Cardiac septum (tissue), 1 donor: ENCODE data around the gene SLC7A4. TPM values are rescaled to one million over a fixed set of nuclear protein-coding genes. Genes with fewer than 3 reads are reported as not detected.

ENCODE experiments used
- DNase-seq: peaks from one replicate; pipeline ENCODE4 v3.0.0-alpha.2; 2020; ENCODE audit warnings: low spot score
- intact Hi-C: fragments of 100-400 bp; cut with DNase I; formaldehyde crosslinking; loops from one replicate; pipeline ENCODE4 v1.14.0; 2022
- total RNA-seq: library from RNA; stranded (reverse); fragmentation: NEBNext Ultra II Directional; extraction: Animal tissue kit (Norgen Biotek cat#: 25700); gene quantifications from one replicate; pipeline ENCODE4 v1.2.1, GENCODE V29; 2021
- donor health status: DM: no; HTN: no; CAD: no.

The SLC7A4 gene
- total RNA-seq, 1 donor from 2014 or later: not detected

DNA sequence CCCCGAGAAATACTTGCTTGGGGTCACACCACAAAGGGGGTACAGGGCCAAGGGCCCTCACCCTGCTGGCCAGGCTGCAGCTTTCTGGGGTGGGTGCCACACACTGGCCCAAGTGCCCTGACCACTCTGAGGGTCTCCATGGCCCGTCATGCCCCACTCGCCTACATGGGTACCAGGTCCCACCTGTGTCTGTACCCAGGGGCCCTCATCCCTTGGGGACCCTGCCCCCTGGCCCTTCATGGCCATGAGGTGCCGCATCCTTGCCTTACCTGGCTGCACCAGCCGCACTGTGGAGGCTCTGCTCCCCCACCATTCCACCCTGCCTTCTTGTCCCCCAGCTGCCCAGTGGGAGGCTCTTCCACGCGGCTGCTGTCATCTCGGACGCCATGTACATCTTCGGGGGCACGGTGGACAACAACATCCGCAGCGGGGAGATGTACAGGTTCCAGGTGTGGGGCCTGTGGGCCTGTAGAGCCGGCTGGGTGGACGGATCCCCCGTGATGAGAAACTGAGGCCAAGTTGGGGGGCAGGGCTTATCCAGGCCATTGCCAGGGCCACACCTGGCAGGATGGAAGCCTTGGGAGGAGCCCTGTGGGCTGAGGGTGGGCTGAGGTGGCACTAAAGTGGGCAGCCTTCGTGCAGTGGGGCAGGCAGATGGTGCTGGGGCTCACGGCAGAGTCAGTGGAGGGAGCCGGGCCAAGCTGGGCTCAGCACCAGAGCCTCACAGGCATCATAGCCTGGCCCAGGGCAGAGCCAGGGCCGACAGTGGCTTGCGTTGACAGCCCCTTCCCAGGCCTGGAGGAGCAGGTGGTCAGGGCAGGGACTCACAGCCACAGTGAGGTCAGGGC, 39.7 kb downstream of the SLC7A4 start:
- DNase-seq: no peak

DNA sequence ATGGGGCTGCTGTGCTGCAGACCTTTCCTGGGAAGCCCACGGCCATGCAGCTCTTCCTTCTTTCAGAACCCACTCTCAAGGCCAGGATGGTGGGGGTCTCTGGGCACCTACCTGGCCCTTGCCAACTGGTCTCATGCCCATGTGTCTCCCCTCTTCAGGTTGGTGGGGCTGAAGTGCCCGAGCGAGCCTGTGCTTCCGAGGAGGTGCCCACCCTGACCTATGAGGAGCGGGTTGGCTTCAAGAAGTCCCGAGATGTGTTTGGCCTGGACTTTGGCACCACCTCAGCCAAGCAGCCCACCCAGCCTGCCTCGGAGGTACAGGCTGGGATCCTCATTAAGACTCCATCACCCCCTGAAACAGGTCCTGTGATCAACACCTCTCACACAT, 40.3 kb downstream of the SLC7A4 start:
- intact Hi-C loops: no loop called here
- DNase-seq: no peak

More for the DNA sequence above, 39.7 kb downstream of the SLC7A4 start:
- intact Hi-C loops: no loop called here

DNA sequence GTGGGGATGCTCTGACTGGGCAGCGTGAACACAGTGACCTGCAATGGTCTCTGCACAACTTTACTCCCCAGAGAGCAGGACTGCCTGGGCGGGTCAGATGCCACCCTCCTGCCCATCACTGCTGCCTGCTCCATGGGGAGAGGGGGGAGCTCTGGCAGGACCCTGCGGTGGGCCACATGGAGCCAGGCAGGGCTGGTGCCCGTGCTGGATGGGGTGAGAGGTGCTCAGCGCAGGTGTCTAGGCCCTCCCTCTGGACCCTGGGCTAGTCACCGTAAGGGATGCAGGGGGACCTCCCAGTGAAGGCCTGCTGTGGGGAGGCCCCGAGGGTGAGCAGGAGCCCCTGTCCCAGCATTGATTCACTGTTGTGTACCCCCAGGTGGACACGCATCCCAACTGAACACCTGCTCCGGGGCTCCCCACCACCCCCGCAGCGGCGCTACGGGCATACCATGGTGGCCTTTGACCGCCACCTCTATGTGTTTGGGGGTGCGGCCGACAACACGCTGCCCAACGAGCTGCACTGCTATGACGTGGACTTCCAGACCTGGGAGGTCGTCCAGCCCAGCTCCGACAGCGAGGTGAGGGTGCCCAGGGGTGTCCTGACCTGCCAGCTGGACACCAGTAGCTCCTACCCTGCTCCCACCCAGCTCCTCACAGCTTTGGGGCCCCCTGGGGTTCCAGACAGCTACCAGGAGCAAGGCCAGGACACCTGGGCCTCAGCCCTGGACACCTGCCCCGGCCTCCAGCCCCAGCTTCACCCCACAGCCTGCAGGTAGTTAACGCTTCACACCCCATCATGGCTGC, 40.9 kb downstream of the SLC7A4 start:
- intact Hi-C loops: no loop called here
- no peak for DNase-seq

DNA sequence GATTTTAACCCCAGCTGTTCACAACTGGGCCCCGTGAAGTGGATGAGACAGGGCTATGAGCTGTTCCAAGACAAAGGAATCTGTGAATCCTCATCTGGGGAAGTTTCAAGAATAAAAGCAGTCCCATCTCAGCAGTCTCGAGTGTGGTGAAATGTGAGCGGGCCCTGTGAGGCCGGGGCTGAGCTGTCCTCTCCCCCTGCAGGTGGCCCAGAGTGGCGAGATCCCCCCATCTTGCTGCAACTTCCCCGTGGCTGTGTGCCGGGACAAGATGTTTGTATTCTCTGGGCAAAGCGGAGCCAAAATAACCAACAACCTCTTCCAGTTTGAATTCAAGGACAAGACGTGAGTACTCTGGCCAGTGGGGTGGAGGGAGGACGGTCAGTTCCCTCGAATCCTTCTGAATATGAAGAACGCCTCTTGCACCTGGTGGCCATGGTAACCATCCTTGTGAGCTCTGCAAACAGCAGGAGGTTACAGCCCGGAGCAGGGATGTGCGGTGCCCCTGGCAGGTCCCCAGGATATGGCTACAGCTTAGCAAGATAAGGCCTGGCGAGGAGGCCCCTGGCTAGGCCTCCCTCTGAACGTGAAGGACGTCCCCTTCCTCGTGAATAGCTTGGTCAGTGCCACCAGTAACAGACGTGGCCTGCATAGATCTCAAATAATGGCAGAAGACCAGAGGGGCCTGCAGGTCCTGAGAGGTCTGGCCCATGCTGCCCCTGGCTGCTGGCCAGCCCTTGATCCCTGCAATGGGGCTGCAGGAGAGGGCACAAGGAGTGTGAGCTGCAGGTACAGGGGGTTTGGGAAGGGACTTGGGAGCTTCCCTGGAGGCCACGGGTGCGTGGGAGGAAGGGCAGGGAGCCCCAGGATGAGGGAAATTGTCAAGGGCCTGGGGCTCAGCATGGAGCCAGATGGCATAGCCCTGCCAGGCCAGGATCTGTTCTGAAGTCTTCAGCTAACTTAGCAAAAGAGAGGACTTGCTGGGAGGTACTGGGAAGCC, 41.9 kb downstream of the SLC7A4 start:
- intact Hi-C loops: no loop called here
- DNase-seq: no peak

DNA sequence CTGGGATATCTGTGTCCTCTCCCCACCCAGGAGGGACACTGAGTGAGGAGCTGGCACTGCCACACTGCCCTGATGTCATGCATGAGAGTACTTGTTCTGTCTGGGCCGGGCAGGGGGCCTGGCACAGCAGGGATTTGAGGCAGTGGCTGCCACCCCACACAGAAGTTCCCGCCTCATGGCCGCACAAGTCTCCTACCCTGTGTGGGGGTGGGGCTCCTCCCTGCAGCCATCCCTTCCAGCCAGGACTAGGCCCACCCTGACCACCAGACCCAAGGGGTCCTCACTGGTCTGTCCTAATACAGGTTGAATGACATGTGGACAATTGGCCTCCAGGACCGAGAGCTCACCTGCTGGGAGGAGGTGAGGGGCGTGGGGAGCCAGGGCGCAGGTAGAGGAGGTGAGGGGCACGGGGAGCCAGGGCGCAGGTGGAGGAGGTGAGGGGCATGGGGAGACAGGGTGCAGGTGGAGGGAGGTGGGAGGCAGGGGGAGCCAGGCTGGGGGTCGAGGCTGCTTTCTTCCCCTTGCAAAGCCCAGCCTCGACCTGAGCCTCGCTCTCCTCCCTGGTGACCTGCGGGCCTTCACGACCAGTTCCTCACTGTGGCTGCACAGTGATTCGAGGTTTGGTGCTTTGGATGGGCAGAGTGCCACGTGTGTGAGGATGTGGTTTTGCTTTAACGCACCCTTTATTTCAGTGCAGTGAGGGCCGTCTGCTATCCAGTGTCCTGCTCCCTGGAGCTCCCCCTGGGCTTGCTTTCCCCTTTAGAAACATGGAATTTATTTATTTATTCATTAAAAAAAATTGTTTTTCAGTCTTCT, 42.8 kb downstream of the SLC7A4 start:
- no peak for DNase-seq
- intact Hi-C loops: no loop called here

DNA sequence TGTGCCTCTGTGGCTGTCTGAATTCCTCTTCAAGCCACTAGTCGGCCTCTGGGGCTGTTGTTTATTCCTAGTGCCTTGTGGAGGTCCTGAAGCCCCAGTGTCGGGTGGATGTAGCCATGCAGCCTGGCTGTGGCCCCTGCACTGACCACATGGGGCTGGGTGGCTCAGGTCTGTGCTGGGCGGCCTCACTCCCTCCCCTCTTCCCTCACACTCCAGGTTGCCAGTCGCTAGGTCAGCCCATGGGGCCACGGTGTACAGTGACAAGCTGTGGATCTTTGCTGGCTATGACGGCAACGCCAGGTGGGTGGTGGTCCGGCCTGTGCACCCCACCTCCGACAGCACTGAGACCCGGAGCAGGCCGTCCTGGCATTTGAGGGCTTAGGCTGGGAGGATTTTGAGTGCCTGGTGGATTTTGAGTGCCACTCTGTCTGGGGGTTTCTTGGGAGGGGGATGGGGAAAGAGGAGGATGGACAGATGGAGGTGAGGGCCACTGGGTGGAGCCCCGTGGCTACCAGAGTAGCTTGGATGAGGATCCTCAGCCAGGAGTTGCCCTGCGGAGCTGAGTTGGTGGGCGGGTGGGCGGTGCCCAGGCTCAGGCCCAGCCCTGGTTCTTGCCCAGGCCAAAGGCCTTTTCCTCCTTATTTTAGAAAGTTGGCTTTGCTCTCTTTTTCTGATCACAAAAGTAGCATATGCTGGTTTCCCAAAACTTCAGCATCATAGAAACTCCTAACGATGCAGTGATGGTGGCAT, 43.6 kb downstream of the SLC7A4 start:
- DNase-seq: no peak
- intact Hi-C loops: no loop called here

DNA sequence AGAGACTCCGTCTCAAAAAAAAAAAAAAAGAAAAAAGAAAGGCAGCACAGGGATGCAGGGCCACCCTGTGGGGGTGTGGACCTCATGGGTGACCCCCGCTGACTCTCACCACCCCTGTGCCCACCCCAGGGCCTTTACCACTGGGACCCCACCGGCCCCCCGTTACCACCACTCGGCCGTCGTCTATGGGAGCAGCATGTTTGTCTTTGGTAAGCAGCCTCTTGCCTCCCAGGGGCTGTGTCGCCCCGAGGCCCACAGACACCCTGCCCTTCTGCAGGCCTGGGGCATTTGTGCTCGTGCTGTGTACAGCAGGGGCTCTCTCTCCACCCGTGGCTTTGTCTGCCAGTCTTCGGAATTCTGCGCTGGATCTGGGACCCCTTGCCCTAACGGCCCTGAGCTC, 45.0 kb downstream of the SLC7A4 start:
- intact Hi-C loops: no loop called here

DNA sequence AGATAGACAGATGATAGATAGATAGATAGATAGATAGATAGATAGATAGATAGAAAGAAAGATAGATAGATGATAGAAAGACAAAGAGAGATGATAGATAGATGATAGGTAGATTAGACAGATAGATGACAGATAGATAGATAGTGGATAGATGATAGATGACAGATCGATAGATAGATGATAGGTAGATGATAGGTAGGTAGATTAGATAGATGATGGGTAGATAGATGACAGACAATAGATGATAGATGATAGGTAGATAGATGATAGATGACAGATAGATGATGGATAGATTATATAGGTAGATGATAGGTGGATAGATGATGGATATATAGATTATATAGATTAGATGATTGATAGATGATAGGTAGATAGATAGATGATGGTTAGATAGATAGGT, 46.0 kb downstream of the SLC7A4 start:
- intact Hi-C loops: no loop called here
- no peak for DNase-seq

More for the DNA sequence above, 45.0 kb downstream of the SLC7A4 start:
- no peak for DNase-seq

DNA sequence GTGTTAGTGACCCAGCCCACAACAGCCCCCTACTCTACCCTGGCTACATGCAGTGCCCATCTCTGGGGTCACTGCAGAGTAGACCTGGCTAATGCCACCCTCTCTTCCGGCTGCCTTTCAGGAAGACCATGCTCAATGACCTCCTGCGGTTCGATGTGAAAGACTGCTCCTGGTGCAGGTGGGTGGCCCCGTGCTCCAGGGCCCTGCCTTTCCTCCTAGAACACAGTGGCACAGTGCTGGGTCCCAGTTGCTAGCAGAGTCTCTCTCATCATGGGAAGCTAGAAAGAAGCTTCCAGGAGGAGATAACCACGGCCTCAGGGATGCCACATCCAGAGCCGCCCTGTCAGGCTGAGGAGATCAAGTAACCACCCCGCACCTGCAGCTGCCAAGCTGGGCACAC, 46.6 kb downstream of the SLC7A4 start:
- intact Hi-C loops: no loop called here

DNA sequence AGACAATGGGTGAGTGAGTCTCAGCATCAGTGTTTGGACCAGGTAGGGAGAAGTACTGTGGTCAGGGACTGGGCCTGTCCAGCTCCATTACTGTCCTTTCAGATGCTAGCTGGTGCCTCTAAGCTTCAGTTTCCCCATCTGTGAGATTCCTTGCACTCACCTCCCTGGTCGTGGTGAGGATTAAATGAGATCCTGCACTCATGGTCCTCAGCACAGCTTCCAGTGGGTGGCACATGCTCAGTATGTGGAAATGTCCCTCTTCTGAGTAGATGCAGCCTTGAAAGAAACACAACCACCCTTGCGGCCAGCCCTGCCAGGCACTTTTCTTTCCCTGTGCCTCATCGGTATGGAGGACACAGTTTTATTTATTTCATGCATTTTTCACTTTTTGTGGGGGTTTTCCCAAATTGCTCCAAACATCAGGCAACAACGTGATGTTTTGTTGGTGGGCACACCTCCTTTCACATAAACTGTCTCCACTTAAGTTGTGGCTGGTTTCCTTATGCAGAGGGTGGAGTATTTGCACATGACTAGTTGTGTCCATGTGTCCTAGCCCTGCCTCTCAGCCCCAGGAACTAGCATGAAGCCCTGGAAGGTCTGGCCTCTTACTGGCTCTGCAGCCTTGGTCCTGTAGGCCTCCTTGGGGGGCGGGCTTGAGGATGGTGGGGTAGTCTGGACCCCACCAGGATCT, 49.1 kb downstream of the SLC7A4 start:
- no peak for DNase-seq
- intact Hi-C loops: loop anchor here (5.0 kb wide), 1 partner anchor 126 kb away; the partner anchor contains the start of genes PI4KA and SNAP29

More for the DNA sequence above, 46.6 kb downstream of the SLC7A4 start:
- DNase-seq: no peak

DNA sequence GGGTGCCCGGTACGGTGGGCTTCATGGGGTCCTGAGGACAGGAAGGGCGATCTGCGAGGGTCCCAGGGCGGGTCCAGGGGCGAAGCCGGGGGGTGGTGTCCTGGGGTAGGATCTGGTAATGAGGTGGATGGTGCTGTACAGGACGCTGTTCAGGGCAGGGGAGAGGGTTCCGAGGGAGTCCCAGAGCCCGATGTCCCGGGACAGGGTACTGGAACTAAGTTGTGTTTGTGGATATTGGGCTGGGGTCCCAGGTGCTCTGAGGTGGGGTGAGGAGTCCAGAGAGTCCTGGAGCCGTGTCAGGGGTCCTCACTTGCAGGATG, 49.8 kb downstream of the SLC7A4 start:
- no peak for DNase-seq
- intact Hi-C loops: loop anchor here (1.0 to 5.0 kb wide), 3 partner anchors 19 to 125 kb away; partner anchors contain the start of genes CRKL, PI4KA and SNAP29

DNA sequence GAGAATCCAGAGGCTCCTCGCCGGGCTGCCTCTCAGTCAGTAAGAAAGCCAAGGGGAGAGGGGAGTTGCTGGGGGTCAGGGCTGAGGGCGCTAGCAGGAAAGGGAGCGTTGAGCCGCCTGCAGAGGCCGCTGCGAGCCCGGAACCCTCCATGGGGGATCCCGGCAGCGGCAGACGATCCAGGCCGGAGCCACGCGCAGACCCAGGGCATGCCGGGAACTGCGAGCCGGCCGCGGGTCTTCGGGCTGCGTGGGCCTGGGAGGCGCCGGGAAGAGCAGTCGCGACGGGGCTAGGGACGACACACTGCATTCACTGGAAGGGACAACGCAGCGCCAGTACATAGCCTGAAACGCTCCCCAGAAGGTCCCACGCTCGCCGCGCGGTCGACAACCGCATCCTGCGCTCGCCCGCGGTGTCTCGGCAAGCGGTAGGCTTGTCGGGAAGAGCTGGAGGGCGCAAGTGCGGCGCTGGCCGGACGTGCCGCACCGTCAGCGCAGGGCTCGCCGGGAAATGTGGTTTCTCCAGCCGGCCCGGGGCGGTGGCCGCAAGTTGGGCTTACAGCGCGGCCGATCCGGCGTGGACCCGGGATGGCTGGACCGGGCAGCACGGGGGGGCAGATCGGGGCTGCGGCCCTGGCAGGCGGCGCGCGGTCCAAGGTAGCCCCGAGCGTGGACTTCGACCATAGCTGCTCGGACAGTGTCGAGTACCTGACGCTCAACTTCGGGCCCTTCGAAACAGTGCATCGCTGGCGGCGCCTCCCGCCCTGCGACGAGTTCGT, 50.4 kb downstream of the SLC7A4 start, which contains the start of gene LZTR1:
LZTR1 (plus strand) TSS at position 511 of the 776 bp plus-strand sequence; CDS start at position 586, 75 bp downstream.
- peak; percentile 95 for DNase-seq
- intact Hi-C loops: loop anchor here (1.0 to 5.0 kb wide), 3 partner anchors 19 to 125 kb away; partner anchors contain the start of genes CRKL, PI4KA and SNAP29

DNA sequence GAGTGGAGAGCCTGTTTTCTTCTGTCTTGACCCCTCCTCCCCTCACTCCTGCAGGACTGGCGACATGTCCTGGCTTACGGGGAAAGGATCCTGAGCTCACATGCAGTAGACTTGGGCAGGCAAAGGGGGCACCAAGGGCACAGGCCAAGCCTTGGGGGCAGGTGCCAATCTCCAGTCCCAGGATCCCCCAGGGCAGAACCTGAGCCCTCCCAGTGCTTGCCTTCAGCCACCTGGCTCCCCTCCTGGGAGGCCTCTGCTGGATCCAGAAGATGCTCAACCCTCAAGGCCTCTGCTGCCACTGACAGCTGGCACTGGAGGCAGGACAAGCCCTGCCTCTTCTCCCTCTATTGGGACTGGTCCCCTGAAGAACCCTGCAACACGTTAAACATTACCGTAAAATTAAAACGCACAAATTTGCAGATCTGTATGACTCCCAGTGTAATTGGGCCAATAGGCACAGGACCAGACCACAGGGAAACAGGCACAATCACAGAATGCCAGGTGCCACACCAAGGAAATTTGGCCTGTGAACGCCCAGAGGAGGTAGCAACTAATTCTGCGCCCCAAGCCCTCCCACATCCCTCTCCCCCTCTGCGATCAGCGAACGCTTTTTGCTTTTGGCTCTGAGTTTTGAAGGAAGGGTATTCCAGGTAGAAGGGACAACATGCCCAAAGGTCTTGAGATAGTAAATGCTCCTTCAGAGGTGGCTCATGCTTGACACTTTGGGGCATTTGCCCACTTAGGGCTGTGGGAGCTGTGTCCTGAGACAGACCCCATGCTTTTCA, 51.2 kb downstream of the SLC7A4 start:
- DNase-seq: no peak
- intact Hi-C loops: loop anchor here (5.0 kb wide), 1 partner anchor 124 kb away; the partner anchor contains the start of genes PI4KA and SNAP29

DNA sequence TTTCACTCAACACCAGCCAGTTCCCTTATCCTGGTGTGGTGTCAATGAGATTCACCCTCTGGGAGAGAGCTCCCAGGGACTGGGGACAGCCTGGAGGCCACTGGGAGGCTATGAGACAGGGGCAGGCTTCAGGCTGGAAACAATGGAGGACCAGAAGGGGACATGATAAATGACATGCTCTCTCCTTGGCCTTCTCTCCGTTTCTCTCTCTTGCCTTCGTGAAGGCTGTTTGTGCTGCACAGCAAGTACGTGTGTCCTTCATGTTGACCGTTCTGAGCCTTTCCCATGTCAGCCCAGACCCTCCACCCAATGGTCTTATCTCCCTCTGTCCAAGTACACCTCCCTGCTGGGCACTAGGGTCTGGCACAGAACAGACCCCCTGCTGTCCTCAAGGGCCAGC, 51.8 kb downstream of the SLC7A4 start:
- intact Hi-C loops: loop anchor here (5.0 kb wide), 1 partner anchor 123 kb away; the partner anchor contains the start of genes PI4KA and SNAP29
- no peak for DNase-seq

DNA sequence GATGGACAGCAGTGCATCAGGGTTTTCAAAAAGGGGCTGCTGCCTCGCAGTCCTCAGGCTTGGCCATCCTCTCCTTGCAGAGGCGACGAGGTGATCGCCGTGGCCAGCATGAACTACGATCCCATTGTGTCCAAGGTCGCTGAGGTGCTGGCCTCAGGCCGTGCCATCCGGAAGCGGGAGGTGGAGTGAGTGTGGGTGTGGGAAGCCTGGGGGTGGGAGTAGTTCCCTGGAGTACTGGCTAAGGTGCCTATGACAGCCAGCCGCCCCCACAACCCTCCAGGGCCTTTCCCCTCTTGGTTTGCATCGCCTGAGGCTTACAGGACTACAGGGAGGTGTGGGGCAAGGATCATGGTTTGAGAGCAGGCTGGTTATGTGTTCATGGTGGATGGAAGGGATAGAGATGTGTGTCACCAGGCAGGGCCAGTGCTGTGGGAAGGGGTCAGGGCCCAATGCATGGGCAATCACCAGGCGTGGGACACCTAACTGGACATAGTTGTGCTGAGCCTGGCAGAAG, 52.4 kb downstream of the SLC7A4 start:
- intact Hi-C loops: loop anchor here (5.0 kb wide), 1 partner anchor 123 kb away; the partner anchor contains the start of genes PI4KA and SNAP29
- no peak for DNase-seq
